GM21786 (cell line): ENCODE results near the gene ATP2B1.
A peak's percentile ranks its signal among the peaks of the same experiment; 100 is the strongest.
"Not testable (repeated sequence)": the region's sequence is repeated elsewhere in the genome, so short reads cannot be mapped to it uniquely, and the experiment has no call there.

ENCODE experiments used
- ATAC-seq: cut with Tn5 transposase; IDR thresholded peaks from one replicate; pipeline ENCODE4 v1.9.1; 2021; ENCODE audit not compliant: unreplicated experiment

The ATP2B1 gene

GRCh38 chr12:89708565-89709156, at the start of gene ATP2B1:
Gene ATP2B1, minus strand, starts transcription at chr12:89708838. Its CDS starts 52,952 bp downstream, at chr12:89655886.
- peak; percentile 54 for ATAC-seq

- ATAC-seq, result not testable (repeated sequence)
Observed at GRCh38 chr12:89757987-89758386, 49.3 kb upstream of the ATP2B1 start.

GRCh38 chr12:89756585-89757398, 48.2 kb upstream of the ATP2B1 start:
- peak; percentile 92 for ATAC-seq

- ATAC-seq, result peak; percentile 7
Observed at GRCh38 chr12:89756194-89756584, 47.6 kb upstream of the ATP2B1 start.

- ATAC-seq, result no peak
Observed at GRCh38 chr12:89753997-89754396, 45.4 kb upstream of the ATP2B1 start.

- peak; percentile 24 for ATAC-seq
Observed at GRCh38 chr12:89752341-89752740, 43.7 kb upstream of the ATP2B1 start.

- no peak for ATAC-seq
Observed at GRCh38 chr12:89750389-89751351, 42.0 kb upstream of the ATP2B1 start.

- ATAC-seq, result no peak
Observed at GRCh38 chr12:89748791-89749190, 40.2 kb upstream of the ATP2B1 start.

- no peak for ATAC-seq
Observed at GRCh38 chr12:89745286-89745685, 36.6 kb upstream of the ATP2B1 start.

- no peak for ATAC-seq
Observed at GRCh38 chr12:89742337-89743022, 33.8 kb upstream of the ATP2B1 start.

- no peak for ATAC-seq
Observed at GRCh38 chr12:89740943-89741342, 32.3 kb upstream of the ATP2B1 start.

GRCh38 chr12:89736995-89737394, 28.4 kb upstream of the ATP2B1 start:
- no peak for ATAC-seq

GRCh38 chr12:89733579-89734201, 25.1 kb upstream of the ATP2B1 start:
- no peak for ATAC-seq

- ATAC-seq, result no peak
Observed at GRCh38 chr12:89732522-89732921, 23.9 kb upstream of the ATP2B1 start.

GRCh38 chr12:89731614-89732013, 23.0 kb upstream of the ATP2B1 start:
- ATAC-seq, result no peak

- no peak for ATAC-seq
Observed at GRCh38 chr12:89731089-89731488, 22.5 kb upstream of the ATP2B1 start.

GRCh38 chr12:89729946-89730459, 21.4 kb upstream of the ATP2B1 start:
- ATAC-seq, result no peak

- no peak for ATAC-seq
Observed at GRCh38 chr12:89723276-89723675, 14.6 kb upstream of the ATP2B1 start.

GRCh38 chr12:89721291-89721987, 12.8 kb upstream of the ATP2B1 start:
- peak; percentile 97 for ATAC-seq
